Neural cell (in vitro differentiated cells): ENCODE data around the gene SPDEF. TPM values are rescaled to one million over a fixed set of nuclear protein-coding genes. Genes with fewer than 3 reads are reported as not detected.

Experiments
- H2AFZ ChIP-seq: fragments of 200-600, 300-800 bp; sonication (generic), shearing (Covaris generic); 2 replicates; pipeline ENCODE4 v1.6.0; 2014; ENCODE audit warnings: low read depth, mild to moderate bottlenecking, antibody characterized with exemption, low read length, moderate library complexity
- H3F3A ChIP-seq: fragments of 200-600 bp; shearing (Covaris generic); 2 replicates; pipeline ENCODE4 v1.6.1; 2016; ENCODE audit warnings: mild to moderate bottlenecking, moderate library complexity, mixed read lengths, antibody characterized with exemption, low read length; ENCODE audit not compliant: insufficient read depth, poor library complexity, severe bottlenecking
- H3K27ac ChIP-seq: fragments of 200-600, 300-800 bp; sonication (generic), shearing (Covaris generic); 2 replicates; pipeline ENCODE4 v1.5.1; 2014; ENCODE audit warnings: mild to moderate bottlenecking, low read length, moderate library complexity
- H3K27me3 ChIP-seq: fragments of 300-800, 200-600 bp; sonication (generic), shearing (Covaris generic); 2 replicates; pipeline ENCODE4 v1.6.0; 2014; ENCODE audit warnings: mild to moderate bottlenecking, low read depth, low read length, moderate library complexity; ENCODE audit not compliant: insufficient read depth
- H3K36me3 ChIP-seq: fragments of 300-800, 200-600 bp; sonication (generic), shearing (Covaris generic); 2 replicates; pipeline ENCODE4 v1.5.1; 2014; ENCODE audit warnings: mild to moderate bottlenecking, antibody characterized with exemption, low read length, moderate library complexity; ENCODE audit not compliant: insufficient read depth
- H3K4me2 ChIP-seq: fragments of 300-800, 200-600 bp; sonication (generic), shearing (Covaris generic); 2 replicates; pipeline ENCODE4 v1.6.0; 2014; ENCODE audit warnings: mild to moderate bottlenecking, low read length
- H3K4me3 ChIP-seq: fragments of 300-800, 200-600 bp; sonication (generic), shearing (Covaris generic); 2 replicates; pipeline ENCODE4 v1.5.1; 2014; ENCODE audit warnings: mild to moderate bottlenecking, low read length, moderate library complexity
- H3K79me2 ChIP-seq: fragments of 200-600 bp; shearing (Covaris generic); replicated peaks from 2 replicates; pipeline ENCODE4 v1.6.0; 2014; ENCODE audit warnings: mild to moderate bottlenecking, low read length, moderate library complexity; ENCODE audit not compliant: insufficient read depth
- H3K9ac ChIP-seq: fragments of 300-800, 200-600 bp; sonication (generic), shearing (Covaris generic); 2 replicates; pipeline ENCODE4 v1.6.1; 2016; ENCODE audit warnings: mild to moderate bottlenecking, low read length, mixed read lengths
- H3K9me2 ChIP-seq: fragments of 200-600 bp; shearing (Covaris generic); 2 replicates; pipeline ENCODE4 v1.6.1; 2016; ENCODE audit warnings: mild to moderate bottlenecking, low read length, mixed read lengths; ENCODE audit not compliant: insufficient read depth
- H3K9me3 ChIP-seq: fragments of 200-600, 300-800 bp; sonication (generic), shearing (Covaris generic); 2 replicates; pipeline ENCODE4 v1.6.1; 2016; ENCODE audit warnings: mild to moderate bottlenecking, mixed run types, low read length, moderate library complexity, mixed read lengths
- H4K20me1 ChIP-seq: fragments of 200-600 bp; shearing (Covaris generic); 2 replicates; pipeline ENCODE4 v1.6.1; 2016; ENCODE audit warnings: mild to moderate bottlenecking, mixed run types; ENCODE audit not compliant: insufficient read depth
- EP300 ChIP-seq: fragments of 450-650 bp; conservative IDR thresholded peaks from 2 replicates; pipeline ENCODE4 v1.6.1; 2014; ENCODE audit warnings: antibody characterized with exemption, mild to moderate bottlenecking, moderate library complexity; ENCODE audit not compliant: poor library complexity, severe bottlenecking
- EZH2 ChIP-seq: fragments of 200-600, 300-800 bp; shearing (Covaris generic), sonication (generic); IDR thresholded peaks from 2 replicates; pipeline ENCODE4 v1.6.1; 2014; ENCODE audit warnings: antibody characterized with exemption, low read length, borderline replicate concordance, mild to moderate bottlenecking; ENCODE audit not compliant: insufficient read depth, poor library complexity, severe bottlenecking
- MXI1 ChIP-seq: fragments of 450-650 bp; conservative IDR thresholded peaks from 2 replicates; pipeline ENCODE4 v1.6.1; 2014; ENCODE audit warnings: antibody characterized with exemption, mild to moderate bottlenecking; ENCODE audit not compliant: poor library complexity, severe bottlenecking
- POLR2AphosphoS5 ChIP-seq: IDR thresholded peaks from 2 replicates; pipeline ENCODE4 v1.6.1; 2012
- RAD21 ChIP-seq: fragments of 450-650 bp; conservative IDR thresholded peaks from 2 replicates; pipeline ENCODE4 v1.6.1; 2014; ENCODE audit warnings: antibody characterized with exemption, mild to moderate bottlenecking, moderate library complexity
- SMC3 ChIP-seq: fragments of 450-650 bp; conservative IDR thresholded peaks from 2 replicates; pipeline ENCODE4 v1.6.1; 2014; ENCODE audit warnings: antibody characterized with exemption, mild to moderate bottlenecking, moderate library complexity; ENCODE audit not compliant: poor library complexity
- TAF1 ChIP-seq: IDR thresholded peaks from 2 replicates; pipeline ENCODE4 v1.6.1; 2012; ENCODE audit warnings: low read depth
- polyA plus RNA-seq: library from polyadenylated mRNA; depleted of rRNA; stranded (reverse); fragments of >200 nt; gene quantifications from 2 replicates; pipeline ENCODE4 v1.2.3, GENCODE V29; 2014
- TF ChIP-seq, protein P1 (sequence below): fragments of 450-650 bp; IDR thresholded peaks from 2 replicates; pipeline ENCODE4 v1.5.1; 2014; ENCODE audit warnings: antibody characterized with exemption, mild to moderate bottlenecking, moderate library complexity; ENCODE audit not compliant: poor library complexity, severe bottlenecking
- TF ChIP-seq, protein P2 (sequence below): IDR thresholded peaks from 2 replicates; pipeline ENCODE4 v1.6.1; 2012; ENCODE audit warnings: borderline replicate concordance

SPDEF gene
- polyA plus RNA-seq, 1 donor from 2014 or later = 0.36 TPM

DNA sequence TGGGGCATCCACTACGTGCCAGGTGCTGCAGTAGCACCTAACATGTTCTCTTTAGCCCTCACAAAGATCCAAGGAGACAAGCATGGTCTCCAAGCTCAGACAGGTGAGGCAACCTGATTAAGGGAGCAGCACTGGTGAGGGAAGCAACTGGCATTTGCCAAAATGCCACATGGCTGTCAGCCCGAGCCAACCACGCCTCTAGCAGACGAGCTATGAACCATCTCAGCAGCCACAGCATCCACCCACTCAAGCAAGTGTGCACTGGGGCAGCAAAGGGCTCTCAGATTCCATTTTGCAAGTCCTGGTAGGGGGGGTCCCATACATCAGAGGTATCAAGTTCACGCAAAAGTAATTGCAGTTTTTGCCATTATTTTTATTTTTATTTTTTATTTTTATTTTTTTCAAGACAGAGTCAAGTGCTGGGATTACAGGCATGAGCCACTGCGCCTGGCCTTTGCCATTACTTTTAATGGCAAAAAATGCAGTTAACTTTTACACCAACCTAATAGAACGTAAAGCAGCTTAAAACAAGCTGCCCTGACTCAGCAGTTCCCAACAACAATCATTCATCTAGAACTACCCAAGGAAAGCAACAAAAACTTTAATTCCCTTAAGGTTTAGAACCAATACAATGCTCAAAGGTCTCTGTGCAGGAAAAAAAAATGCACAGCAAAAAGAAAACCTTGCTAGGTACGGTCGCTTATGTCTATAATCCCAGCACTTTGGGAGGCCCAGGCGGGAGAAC lies 36.3 kb upstream of the SPDEF start:
- H3K4me3 ChIP-seq = no peak overlapping the region
- H2AFZ ChIP-seq = no peak overlapping the region
- H3K9me3 ChIP-seq = no peaks in the 10 kb centered on the region
- H3K36me3 ChIP-seq = no peaks in the 10 kb centered on the region
- no peak overlapping the region for H3K9ac ChIP-seq
- no peaks in the 10 kb centered on the region for H3K9me2 ChIP-seq
- H3K79me2 ChIP-seq = no peaks in the 10 kb centered on the region
- H3F3A ChIP-seq = no peaks in the 10 kb centered on the region
- H3K4me2 ChIP-seq = no peak overlapping the region
- no peak overlapping the region for H3K27ac ChIP-seq
- no peaks in the 10 kb centered on the region for H4K20me1 ChIP-seq
- H3K27me3 ChIP-seq = no peaks in the 10 kb centered on the region
- no peak for TF ChIP-seq POLR2AphosphoS5
- TF ChIP-seq TAF1 = no peak
- TF ChIP-seq, protein P1, sequence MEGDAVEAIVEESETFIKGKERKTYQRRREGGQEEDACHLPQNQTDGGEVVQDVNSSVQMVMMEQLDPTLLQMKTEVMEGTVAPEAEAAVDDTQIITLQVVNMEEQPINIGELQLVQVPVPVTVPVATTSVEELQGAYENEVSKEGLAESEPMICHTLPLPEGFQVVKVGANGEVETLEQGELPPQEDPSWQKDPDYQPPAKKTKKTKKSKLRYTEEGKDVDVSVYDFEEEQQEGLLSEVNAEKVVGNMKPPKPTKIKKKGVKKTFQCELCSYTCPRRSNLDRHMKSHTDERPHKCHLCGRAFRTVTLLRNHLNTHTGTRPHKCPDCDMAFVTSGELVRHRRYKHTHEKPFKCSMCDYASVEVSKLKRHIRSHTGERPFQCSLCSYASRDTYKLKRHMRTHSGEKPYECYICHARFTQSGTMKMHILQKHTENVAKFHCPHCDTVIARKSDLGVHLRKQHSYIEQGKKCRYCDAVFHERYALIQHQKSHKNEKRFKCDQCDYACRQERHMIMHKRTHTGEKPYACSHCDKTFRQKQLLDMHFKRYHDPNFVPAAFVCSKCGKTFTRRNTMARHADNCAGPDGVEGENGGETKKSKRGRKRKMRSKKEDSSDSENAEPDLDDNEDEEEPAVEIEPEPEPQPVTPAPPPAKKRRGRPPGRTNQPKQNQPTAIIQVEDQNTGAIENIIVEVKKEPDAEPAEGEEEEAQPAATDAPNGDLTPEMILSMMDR = no peak
- no peak for TF ChIP-seq EZH2
- no peak for TF ChIP-seq MXI1
- no peak for TF ChIP-seq RAD21
- TF ChIP-seq EP300 = no peak
- no peak for TF ChIP-seq SMC3
- TF ChIP-seq, protein P2, sequence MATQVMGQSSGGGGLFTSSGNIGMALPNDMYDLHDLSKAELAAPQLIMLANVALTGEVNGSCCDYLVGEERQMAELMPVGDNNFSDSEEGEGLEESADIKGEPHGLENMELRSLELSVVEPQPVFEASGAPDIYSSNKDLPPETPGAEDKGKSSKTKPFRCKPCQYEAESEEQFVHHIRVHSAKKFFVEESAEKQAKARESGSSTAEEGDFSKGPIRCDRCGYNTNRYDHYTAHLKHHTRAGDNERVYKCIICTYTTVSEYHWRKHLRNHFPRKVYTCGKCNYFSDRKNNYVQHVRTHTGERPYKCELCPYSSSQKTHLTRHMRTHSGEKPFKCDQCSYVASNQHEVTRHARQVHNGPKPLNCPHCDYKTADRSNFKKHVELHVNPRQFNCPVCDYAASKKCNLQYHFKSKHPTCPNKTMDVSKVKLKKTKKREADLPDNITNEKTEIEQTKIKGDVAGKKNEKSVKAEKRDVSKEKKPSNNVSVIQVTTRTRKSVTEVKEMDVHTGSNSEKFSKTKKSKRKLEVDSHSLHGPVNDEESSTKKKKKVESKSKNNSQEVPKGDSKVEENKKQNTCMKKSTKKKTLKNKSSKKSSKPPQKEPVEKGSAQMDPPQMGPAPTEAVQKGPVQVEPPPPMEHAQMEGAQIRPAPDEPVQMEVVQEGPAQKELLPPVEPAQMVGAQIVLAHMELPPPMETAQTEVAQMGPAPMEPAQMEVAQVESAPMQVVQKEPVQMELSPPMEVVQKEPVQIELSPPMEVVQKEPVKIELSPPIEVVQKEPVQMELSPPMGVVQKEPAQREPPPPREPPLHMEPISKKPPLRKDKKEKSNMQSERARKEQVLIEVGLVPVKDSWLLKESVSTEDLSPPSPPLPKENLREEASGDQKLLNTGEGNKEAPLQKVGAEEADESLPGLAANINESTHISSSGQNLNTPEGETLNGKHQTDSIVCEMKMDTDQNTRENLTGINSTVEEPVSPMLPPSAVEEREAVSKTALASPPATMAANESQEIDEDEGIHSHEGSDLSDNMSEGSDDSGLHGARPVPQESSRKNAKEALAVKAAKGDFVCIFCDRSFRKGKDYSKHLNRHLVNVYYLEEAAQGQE = no peak

DNA sequence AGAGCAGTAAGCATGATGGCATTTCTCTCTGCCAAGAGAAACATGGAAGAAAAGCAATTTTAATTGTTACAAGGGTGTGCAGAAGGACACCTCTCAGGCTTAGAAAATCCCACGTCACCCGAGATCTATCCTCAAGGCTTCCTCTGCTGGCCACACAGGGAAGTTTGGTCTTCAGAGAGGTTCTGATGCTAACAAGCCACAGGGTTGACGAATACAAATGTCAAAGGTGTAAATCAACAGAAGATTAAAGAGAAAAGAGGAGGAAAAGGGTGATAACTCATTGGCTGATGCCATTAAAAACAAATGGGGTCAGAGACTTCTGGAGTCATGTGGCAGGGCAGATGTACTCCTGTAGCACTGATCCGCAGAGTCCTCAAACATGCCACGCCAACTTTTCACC lies 33.6 kb upstream of the SPDEF start:
- TF ChIP-seq POLR2AphosphoS5 (no peak), EZH2 (no peak), SMC3 (no peak), TAF1 (no peak), EP300 (no peak), RAD21 (no peak), MXI1 (no peak)
- TF ChIP-seq, protein P1 = no peak
- TF ChIP-seq, protein P2 = no peak
- Histone ChIP-seq H3K36me3 (no peaks in the 10 kb centered on the region), H3K27me3 (no peaks in the 10 kb centered on the region), H3K4me2 (no peak overlapping the region), H3K27ac (no peak overlapping the region), H2AFZ (no peak overlapping the region), H4K20me1 (no peaks in the 10 kb centered on the region), H3K9me2 (no peaks in the 10 kb centered on the region), H3K79me2 (no peaks in the 10 kb centered on the region), H3F3A (no peaks in the 10 kb centered on the region), H3K4me3 (no peak overlapping the region), H3K9ac (no peak overlapping the region), H3K9me3 (no peaks in the 10 kb centered on the region)
